Measurements from ENCODE around the gene NHLRC2.

DNA sequence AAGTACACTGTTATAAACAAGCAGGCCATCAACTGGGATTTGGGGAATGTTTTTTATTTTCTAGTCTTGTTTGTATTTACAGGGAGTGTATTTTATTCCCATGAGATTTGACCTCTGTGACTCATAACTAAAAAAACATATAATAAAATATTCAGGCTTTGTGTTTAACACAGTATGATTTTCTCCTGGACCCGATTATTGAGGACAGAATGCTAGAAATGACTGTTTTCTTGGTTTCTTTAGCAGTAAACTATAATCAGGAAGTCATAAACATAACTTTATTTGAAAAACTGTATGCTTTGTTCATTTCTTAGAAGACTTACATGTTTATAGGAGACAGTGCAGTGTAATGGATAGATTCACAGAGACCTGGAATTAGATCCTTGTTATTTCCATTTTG is 2.1 kb downstream of the NHLRC2 start:
- TF ChIP-seq, protein P1, sequence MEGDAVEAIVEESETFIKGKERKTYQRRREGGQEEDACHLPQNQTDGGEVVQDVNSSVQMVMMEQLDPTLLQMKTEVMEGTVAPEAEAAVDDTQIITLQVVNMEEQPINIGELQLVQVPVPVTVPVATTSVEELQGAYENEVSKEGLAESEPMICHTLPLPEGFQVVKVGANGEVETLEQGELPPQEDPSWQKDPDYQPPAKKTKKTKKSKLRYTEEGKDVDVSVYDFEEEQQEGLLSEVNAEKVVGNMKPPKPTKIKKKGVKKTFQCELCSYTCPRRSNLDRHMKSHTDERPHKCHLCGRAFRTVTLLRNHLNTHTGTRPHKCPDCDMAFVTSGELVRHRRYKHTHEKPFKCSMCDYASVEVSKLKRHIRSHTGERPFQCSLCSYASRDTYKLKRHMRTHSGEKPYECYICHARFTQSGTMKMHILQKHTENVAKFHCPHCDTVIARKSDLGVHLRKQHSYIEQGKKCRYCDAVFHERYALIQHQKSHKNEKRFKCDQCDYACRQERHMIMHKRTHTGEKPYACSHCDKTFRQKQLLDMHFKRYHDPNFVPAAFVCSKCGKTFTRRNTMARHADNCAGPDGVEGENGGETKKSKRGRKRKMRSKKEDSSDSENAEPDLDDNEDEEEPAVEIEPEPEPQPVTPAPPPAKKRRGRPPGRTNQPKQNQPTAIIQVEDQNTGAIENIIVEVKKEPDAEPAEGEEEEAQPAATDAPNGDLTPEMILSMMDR (IDR thresholded peaks at IDR 0.05) = no peak
- TF ChIP-seq POLR2AphosphoS5 (IDR thresholded peaks at IDR 0.05) (no peak), EP300 (IDR thresholded peaks at IDR 0.05) (no peak)

Measured in sigmoid colon (tissue), 4 donors.